ENCODE measurements around the gene LMBR1L. TPM values are rescaled to one million over a fixed set of nuclear protein-coding genes. Genes with fewer than 3 reads are reported as not detected.

Gene LMBR1L
- total and polyA plus RNA-seq, 10 of the 15 experiments (the other 5 are each of a cell fraction or from before 2014, with no cell fraction given): 2.1 to 42.6 (median 20.0) TPM

GRCh38 chr12:49069507-49070346 lies 40.9 kb downstream of the LMBR1L start, which contains the start of gene RHEBL1 (continued):
- peak; percentile 94 to 95 for TF ChIP-seq BHLHE40 (IDR thresholded peaks at IDR 0.05; ENCODE audit: borderline replicate concordance in 1 of 2, low read depth in 2 of 2, low read length in 1 of 2)
- TF ChIP-seq MLLT1 (IDR thresholded peaks at IDR 0.05): peak; percentile 21; the same call in 1 of the 2 replicates
- TF ChIP-seq BCL11A (IDR thresholded peaks at IDR 0.05; ENCODE audit: low read depth, low read length): 0 out of 2 replicates have a peak, but pooled peaks have one; percentile 11
- TF ChIP-seq E2F8 (IDR thresholded peaks at IDR 0.05; ENCODE audit: low read depth, partially characterized antibody): no peak
- TF ChIP-seq SIX5 (IDR thresholded peaks at IDR 0.05; ENCODE audit: low read depth, low read length, severe bottlenecking): no peak
- no peak for TF ChIP-seq ELK1 (IDR thresholded peaks at IDR 0.05; ENCODE audit: low read depth, low read length)
- TF ChIP-seq CHD1 (IDR thresholded peaks at IDR 0.05; ENCODE audit: low read depth, low read length): no peak
- TF ChIP-seq CREM (IDR thresholded peaks at IDR 0.05; ENCODE audit: low read depth): peak; percentile 57; the same call in 1 of the 2 replicates
- TF ChIP-seq FOXM1 (IDR thresholded peaks at IDR 0.05; ENCODE audit: low read depth, low read length): 0 out of 2 replicates have a peak, but pooled peaks have one; percentile 18
- no peak for TF ChIP-seq KAT2A (conservative IDR thresholded peaks at IDR 0.05; ENCODE audit: control insufficient read depth, low read depth, low read length)
- TF ChIP-seq KLF5 (IDR thresholded peaks at IDR 0.05; ENCODE audit: partially characterized antibody): peak; percentile 34
- peak; percentile 59 for TF ChIP-seq POLR2AphosphoS5 (IDR thresholded peaks at IDR 0.05; ENCODE audit: low read length)
- TF ChIP-seq, protein P1, sequence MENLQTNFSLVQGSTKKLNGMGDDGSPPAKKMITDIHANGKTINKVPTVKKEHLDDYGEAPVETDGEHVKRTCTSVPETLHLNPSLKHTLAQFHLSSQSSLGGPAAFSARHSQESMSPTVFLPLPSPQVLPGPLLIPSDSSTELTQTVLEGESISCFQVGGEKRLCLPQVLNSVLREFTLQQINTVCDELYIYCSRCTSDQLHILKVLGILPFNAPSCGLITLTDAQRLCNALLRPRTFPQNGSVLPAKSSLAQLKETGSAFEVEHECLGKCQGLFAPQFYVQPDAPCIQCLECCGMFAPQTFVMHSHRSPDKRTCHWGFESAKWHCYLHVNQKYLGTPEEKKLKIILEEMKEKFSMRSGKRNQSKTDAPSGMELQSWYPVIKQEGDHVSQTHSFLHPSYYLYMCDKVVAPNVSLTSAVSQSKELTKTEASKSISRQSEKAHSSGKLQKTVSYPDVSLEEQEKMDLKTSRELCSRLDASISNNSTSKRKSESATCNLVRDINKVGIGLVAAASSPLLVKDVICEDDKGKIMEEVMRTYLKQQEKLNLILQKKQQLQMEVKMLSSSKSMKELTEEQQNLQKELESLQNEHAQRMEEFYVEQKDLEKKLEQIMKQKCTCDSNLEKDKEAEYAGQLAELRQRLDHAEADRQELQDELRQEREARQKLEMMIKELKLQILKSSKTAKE (IDR thresholded peaks at IDR 0.05; ENCODE audit: low read depth, poor library complexity, severe bottlenecking): peak; percentile 68
- peak; percentile 71; the same call in 1 of the 2 replicates for TF ChIP-seq JUND (IDR thresholded peaks at IDR 0.05; ENCODE audit: low read depth, low read length)
- no peak for TF ChIP-seq CHD4 (IDR thresholded peaks at IDR 0.05)
- TF ChIP-seq TCF3 (IDR thresholded peaks at IDR 0.05; ENCODE audit: borderline replicate concordance, insufficient read depth, low read depth, low read length): no peak
- no peak for TF ChIP-seq BCL3 (IDR thresholded peaks at IDR 0.05; ENCODE audit: borderline replicate concordance, insufficient read depth, low read depth, low read length, poor library complexity, severe bottlenecking)
- no peak for TF ChIP-seq SRF (IDR thresholded peaks at IDR 0.05; ENCODE audit: low read depth in 2 of 2, low read length in 2 of 2)
- peak; percentile 79 for TF ChIP-seq NRF1 (conservative IDR thresholded peaks at IDR 0.05; ENCODE audit: low read depth, low read length)
- TF ChIP-seq NR2C1 (IDR thresholded peaks at IDR 0.05): no peak

Measured in GM12878 (cell line).